Fibroblast of lung (primary cell): ENCODE results near the gene C10orf90. TPM values are rescaled to one million over a fixed set of nuclear protein-coding genes. Genes with fewer than 3 reads are reported as not detected.

Source experiments
- DNase-seq, 2 donors: peaks; one replicate each; pipeline versions ENCODE4 v3.0.0 to v3.0.0-alpha.2; 2010; ENCODE audit warnings: low read depth in 2 of 2
- H2AFZ ChIP-seq: 2 replicates; pipeline ENCODE4 v1.5.1; 2012; ENCODE audit warnings: low read length, control low read depth, inconsistent platforms
- H3K27ac ChIP-seq: 2 replicates; pipeline ENCODE4 v1.5.1; 2011; ENCODE audit warnings: low read length, control low read depth; ENCODE audit not compliant: insufficient read depth
- H3K27me3 ChIP-seq: 2 replicates; pipeline ENCODE4 v1.5.1; 2011; ENCODE audit warnings: mild to moderate bottlenecking, low read length; ENCODE audit not compliant: control insufficient read depth, insufficient read depth
- H3K36me3 ChIP-seq: 2 replicates; pipeline ENCODE4 v1.5.1; 2011; ENCODE audit warnings: low read length; ENCODE audit not compliant: control insufficient read depth, insufficient read depth
- H3K4me1 ChIP-seq: 2 replicates; pipeline ENCODE4 v1.5.1; 2011; ENCODE audit warnings: low read length; ENCODE audit not compliant: control insufficient read depth, insufficient read depth; ENCODE audit errors: extremely low read depth
- H3K4me2 ChIP-seq: 2 replicates; pipeline ENCODE4 v1.5.1; 2011; ENCODE audit warnings: low read length, control low read depth; ENCODE audit not compliant: insufficient read depth; ENCODE audit errors: extremely low read depth
- H3K4me3 ChIP-seq, 4 experiments: fragments of 200-600 bp in 1 of 4; sonication (generic) in 1 of 4; replicated peaks in 1 of 4; 2 replicates each; pipeline ENCODE4 v1.5.1; 2011 to 2016; ENCODE audit warnings: low read length in 4 of 4, low read depth in 3 of 4, mild to moderate bottlenecking in 3 of 4, control low read depth in 2 of 4, inconsistent platforms in 1 of 4, mixed read lengths in 1 of 4; ENCODE audit not compliant: insufficient read depth in 1 of 4; ENCODE audit errors: control extremely low read depth in 1 of 4
- H3K79me2 ChIP-seq: 2 replicates; pipeline ENCODE4 v1.5.1; 2012; ENCODE audit warnings: mild to moderate bottlenecking, low read length, inconsistent platforms; ENCODE audit not compliant: control insufficient read depth, insufficient read depth
- H3K9ac ChIP-seq: 2 replicates; pipeline ENCODE4 v1.5.1; 2011; ENCODE audit warnings: mild to moderate bottlenecking, low read length, control low read depth; ENCODE audit not compliant: insufficient read depth
- H3K9me3 ChIP-seq: 2 replicates; pipeline ENCODE4 v1.5.1; 2012; ENCODE audit warnings: low read depth, low read length; ENCODE audit not compliant: control insufficient read depth, insufficient read depth
- H4K20me1 ChIP-seq: 2 replicates; pipeline ENCODE4 v1.5.1; 2011; ENCODE audit warnings: low read length; ENCODE audit not compliant: control insufficient read depth, insufficient read depth; ENCODE audit errors: extremely low read depth
- CTCF ChIP-seq, 2 donors: IDR thresholded peaks in 1 of 2; conservative IDR thresholded peaks in 1 of 2; 1 replicate in 1 of 2; 2 replicates in 1 of 2; pipeline ENCODE4 v1.5.1; 2011 to 2012; ENCODE audit warnings: low read length in 2 of 2, control low read depth in 1 of 2, inconsistent platforms in 1 of 2, low read depth in 1 of 2, mild to moderate bottlenecking in 1 of 2
- EZH2 ChIP-seq: IDR thresholded peaks from 2 replicates; pipeline ENCODE4 v1.5.1; 2012; ENCODE audit warnings: low read length, control low read depth, mild to moderate bottlenecking; ENCODE audit errors: missing control alignments
- polyA plus RNA-seq, 2 donors: library from polyadenylated mRNA; depleted of rRNA in 1 of 2; stranded (reverse) in 1 of 2; unstranded in 1 of 2; fragments of >200 nt; gene quantifications; 2 replicates each; pipeline ENCODE4 v1.2.1, GENCODE V29; 2011 to 2012; ENCODE audit warnings: missing spikeins in 1 of 2
- total RNA-seq: library from RNA; depleted of rRNA; stranded (reverse); fragments of >200 nt; gene quantifications from 2 replicates; pipeline ENCODE4 v1.2.1, GENCODE V29; 2014

The C10orf90 gene
- total and polyA plus RNA-seq, 2 donors (not counting 1 experiment from before 2014, with no cell fraction given) = 0.17 to 0.65 TPM

- H3K9me3 ChIP-seq = no peaks in the 10 kb centered on the region
- no peaks in the 10 kb centered on the region for H3K36me3 ChIP-seq
- H3K4me1 ChIP-seq = no peaks in the 10 kb centered on the region
- no peak overlapping the region for H2AFZ ChIP-seq
- TF ChIP-seq CTCF (conservative IDR thresholded peaks at IDR 0.05 in 1 of 2, IDR thresholded peaks at IDR 0.05 in 1 of 2; ENCODE audit: low read depth in 1 of 2, low read length in 2 of 2) (no peak), EZH2 (no peak)
- no peak overlapping the region for H3K4me2 ChIP-seq
- H4K20me1 ChIP-seq = no peaks in the 10 kb centered on the region
- no peaks in the 10 kb centered on the region for H3K27me3 ChIP-seq
- no peaks in the 10 kb centered on the region for H3K79me2 ChIP-seq
- DNase-seq = no peak
- H3K27ac ChIP-seq = no peak overlapping the region
- no peak overlapping the region for H3K4me3 ChIP-seq
- no peak overlapping the region for H3K9ac ChIP-seq
Observed at GRCh38 chr10:126713594-126713993, 43.1 kb upstream of the C10orf90 start.

GRCh38 chr10:126712681-126713080 lies 42.2 kb upstream of the C10orf90 start:
- TF ChIP-seq EZH2 (no peak), CTCF (conservative IDR thresholded peaks at IDR 0.05 in 1 of 2, IDR thresholded peaks at IDR 0.05 in 1 of 2; ENCODE audit: low read depth in 1 of 2, low read length in 2 of 2) (no peak)

DNA sequence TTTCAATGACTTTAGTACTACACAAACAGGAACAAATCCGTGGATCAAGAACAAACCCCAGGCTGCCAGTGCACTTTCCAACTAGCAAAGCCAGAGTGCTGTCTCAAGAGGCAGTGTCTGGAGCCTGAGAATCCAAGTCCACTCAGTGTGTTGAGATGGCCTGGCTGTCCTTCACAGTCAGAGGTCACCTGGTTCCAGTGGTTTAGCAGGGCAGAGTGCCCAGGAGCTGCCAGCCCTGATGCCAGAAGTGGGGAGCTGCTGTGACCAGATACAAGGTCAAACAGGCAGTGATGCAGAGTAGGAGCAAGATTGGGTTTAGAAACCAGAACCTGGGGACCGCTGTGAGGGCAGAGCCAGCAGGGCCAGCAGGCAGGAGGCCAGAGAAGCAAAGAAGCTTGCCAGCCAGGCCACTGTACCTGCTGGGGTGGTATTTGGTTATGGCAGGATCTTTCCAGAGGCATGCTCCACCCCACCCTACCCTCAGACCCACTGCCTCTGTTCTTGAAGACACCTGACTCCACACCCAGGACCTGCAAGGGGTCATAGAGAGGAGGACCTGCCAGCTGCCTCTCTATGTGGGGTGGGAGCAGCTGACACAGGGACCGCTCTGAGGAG lies 35.6 kb upstream of the C10orf90 start:
- H3K27ac ChIP-seq = no peak overlapping the region
- H3K4me3 ChIP-seq = no peak overlapping the region
- no peak overlapping the region for H3K4me2 ChIP-seq
- H3K27me3 ChIP-seq = no peaks in the 10 kb centered on the region
- no peaks in the 10 kb centered on the region for H3K4me1 ChIP-seq
- H3K36me3 ChIP-seq = no peaks in the 10 kb centered on the region
- H4K20me1 ChIP-seq = no peaks in the 10 kb centered on the region
- no peaks in the 10 kb centered on the region for H3K79me2 ChIP-seq
- no peak overlapping the region for H2AFZ ChIP-seq
- DNase-seq = no peak
- H3K9me3 ChIP-seq = no peaks in the 10 kb centered on the region
- no peak overlapping the region for H3K9ac ChIP-seq
- TF ChIP-seq EZH2 (no peak), CTCF (conservative IDR thresholded peaks at IDR 0.05 in 1 of 2, IDR thresholded peaks at IDR 0.05 in 1 of 2; ENCODE audit: low read depth in 1 of 2, low read length in 2 of 2) (no peak)

More at GRCh38 chr10:126712681-126713080, 42.2 kb upstream of the C10orf90 start:
- Histone ChIP-seq H3K79me2 (no peaks in the 10 kb centered on the region), H3K4me3 (no peak overlapping the region), H3K9ac (no peak overlapping the region), H3K27me3 (no peaks in the 10 kb centered on the region), H2AFZ (no peak overlapping the region), H3K9me3 (no peaks in the 10 kb centered on the region), H3K4me1 (no peaks in the 10 kb centered on the region), H3K27ac (no peak overlapping the region), H3K4me2 (no peak overlapping the region), H4K20me1 (no peaks in the 10 kb centered on the region), H3K36me3 (no peaks in the 10 kb centered on the region)
- DNase-seq = no peak
